LNCAP (cell line): ENCODE results near the gene ADAMTS7.

Experiments
- CTCF ChIP-seq: fragments of 450-650 bp; IDR thresholded peaks from 2 replicates; pipeline ENCODE4 v1.5.1; 2017; ENCODE audit warnings: mild to moderate bottlenecking

ADAMTS7 gene

GRCh38 chr15:78842519-78842918, 31.3 kb upstream of the ADAMTS7 start:
- TF ChIP-seq CTCF, result no peak

DNA sequence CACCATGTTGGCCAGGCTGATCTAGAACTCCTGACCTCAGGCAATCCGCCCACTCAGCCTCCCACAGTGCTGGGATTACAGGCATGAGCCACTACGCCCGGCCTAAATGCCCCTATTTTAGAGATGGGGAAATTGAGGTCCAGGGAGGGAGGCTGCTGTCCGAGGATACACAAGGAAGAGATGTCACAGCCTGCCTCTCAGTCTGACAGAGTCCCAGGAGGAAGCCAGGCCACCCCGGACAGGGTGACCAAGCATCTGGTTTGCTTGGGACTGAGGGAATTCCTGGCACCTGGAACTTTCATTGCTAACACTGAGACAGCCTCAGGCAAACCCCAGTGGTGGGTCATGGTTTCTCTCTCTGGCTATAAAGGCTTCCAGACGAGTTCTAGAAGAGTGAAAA, 30.6 kb upstream of the ADAMTS7 start:
- TF ChIP-seq CTCF, result no peak

- no peak for TF ChIP-seq CTCF
Measured at GRCh38 chr15:78841376-78841706, 30.1 kb upstream of the ADAMTS7 start.

- TF ChIP-seq CTCF, result no peak
Measured at GRCh38 chr15:78840661-78841375, 29.6 kb upstream of the ADAMTS7 start.

DNA sequence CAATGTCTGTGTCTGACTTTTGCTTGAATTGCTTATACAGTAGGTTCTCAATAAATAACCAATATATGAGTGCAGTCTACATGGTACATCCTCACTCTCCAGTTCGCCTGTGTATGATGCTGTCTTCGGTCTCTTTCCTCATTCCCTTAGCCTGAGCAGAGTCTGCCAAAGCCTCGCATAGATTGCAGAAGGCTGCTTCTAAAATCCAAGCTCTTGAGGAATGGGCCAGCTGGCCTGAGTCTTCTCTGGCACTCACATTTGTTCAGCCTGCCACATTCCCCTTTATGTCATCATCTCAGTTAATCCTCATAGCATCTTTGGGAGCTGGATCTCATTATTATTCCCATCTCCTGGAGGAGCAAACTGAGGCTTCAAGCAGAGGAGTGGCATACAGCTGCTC, 27.2 kb upstream of the ADAMTS7 start:
- TF ChIP-seq CTCF, result no peak

- TF ChIP-seq CTCF, result no peak
Measured at GRCh38 chr15:78837543-78837942, 26.3 kb upstream of the ADAMTS7 start.

DNA sequence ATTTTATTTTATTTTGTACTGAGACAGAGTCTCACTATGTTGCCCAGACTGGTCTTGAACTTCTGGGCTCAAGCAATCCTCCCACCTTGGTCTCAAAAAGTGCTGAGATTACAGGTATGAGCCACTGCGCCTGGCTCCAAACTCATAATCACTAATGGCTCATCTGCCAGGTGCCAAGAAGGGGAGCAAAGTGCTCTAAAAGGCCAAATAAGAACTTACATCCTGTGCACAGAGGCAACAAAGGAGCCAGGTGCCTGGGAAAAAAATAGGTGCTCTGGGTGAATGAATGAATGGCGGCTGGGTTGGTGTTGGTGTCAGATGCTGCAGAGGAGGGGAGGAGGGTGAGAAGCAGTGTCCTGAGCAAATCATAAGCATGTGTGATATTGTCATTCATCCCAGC, 25.9 kb upstream of the ADAMTS7 start:
- no peak for TF ChIP-seq CTCF

DNA sequence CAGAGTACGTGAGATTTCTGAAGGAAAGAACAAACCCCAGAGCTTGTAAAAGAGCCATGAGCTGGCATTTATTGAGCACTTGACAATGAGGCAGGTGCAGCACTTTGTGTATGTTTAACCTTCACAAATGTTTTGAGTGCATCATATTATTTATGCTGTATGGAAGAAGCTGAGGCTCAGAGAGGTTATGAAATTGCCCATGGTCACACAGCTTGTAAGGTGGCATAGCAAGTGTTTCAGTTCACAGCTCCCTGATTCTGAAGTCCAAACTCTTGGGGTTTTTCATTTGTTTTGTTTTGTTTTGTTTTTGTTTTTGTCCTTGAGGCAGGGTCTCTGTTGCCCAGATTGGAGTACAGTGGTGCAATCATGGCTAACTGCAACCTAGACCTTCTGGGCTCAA, 25.1 kb upstream of the ADAMTS7 start:
- TF ChIP-seq CTCF, result no peak
